HG02840 (cell line): Measurements from ENCODE around the gene PDE3B.
"Not testable (repeated sequence)": the region's sequence is repeated elsewhere in the genome, so short reads cannot be mapped to it uniquely, and the experiment has no call there.

ENCODE experiments used
- ATAC-seq: cut with Tn5 transposase; IDR thresholded peaks from one replicate; pipeline ENCODE4 v1.9.1; 2021; ENCODE audit warnings: mild to moderate bottlenecking, moderate library complexity, moderate number of reproducible peaks; ENCODE audit not compliant: unreplicated experiment, low FRiP score

PDE3B gene

DNA sequence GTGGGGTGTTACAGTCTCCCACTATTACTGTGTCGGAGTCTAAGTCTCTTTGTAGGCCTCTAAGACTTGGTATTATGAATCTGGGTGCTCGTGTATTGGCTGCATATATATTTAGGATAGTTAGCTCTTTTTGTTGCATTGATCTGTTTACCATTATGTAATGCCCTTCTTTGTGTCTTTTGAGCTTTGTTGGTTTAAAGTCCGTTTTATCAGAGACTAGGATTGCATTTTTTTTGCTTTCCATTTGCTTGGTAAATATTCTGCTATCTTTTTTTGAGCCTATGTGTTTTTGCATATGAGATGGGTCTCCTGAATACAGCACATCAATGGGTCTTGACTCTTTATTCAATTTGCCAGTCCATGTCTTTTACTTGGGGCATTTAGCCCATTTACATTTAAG lies 97.6 kb downstream of the PDE3B start:
- no peak for ATAC-seq

DNA sequence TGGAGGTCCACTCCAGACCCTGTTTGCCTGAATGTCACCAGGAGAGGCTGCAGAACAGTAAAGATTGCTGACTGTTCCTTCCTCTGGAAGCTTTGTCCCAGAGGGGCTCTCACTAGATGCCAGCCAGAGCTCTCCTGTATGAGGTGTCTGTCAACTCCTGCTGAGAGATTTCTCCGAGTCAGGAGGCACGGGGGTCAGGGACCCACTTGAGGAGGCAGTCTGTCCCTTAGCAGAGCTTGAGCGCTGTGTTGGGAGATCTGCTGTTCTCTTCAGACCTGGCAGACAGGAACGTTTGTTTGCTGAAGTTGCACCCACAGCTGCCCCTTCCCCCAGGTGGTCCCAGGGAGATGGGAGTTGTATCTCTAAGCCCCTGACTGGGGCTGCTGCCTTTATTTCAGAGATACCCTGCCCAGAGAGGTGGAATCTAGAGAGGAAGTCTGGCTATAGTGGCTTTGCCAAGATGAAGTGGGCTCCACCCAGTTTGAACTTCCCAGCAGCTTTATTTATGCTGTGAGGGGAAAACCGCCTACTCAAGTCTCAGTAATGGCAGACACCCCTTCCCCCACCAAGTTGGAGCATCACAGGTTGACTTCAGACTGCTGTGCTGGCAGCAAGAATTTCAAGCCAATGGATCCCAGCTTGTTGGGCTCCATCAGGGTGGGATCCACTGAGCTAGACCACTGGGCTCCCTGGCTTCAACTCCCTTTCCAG lies 99.4 kb downstream of the PDE3B start:
- no peak for ATAC-seq

DNA sequence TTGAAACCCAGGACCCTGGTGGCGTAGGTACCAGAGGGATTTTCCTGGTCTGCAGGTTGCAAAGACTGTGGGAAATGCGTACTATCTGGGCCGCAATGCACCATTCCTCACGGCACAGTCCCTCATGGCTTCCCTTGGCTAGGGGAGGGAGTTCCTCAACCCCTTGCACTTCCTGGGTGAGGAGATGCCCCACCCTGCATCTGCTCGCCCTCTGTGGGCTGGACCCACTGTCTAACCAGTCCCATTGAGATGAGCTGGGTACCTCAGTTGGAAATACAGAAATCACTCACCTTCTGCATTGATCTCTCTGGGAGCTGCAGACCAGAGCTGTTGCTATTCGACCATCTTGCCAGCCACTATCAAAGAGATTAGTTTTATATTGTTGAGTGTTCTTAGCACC lies 100.1 kb downstream of the PDE3B start:
- not testable (repeated sequence) for ATAC-seq

DNA sequence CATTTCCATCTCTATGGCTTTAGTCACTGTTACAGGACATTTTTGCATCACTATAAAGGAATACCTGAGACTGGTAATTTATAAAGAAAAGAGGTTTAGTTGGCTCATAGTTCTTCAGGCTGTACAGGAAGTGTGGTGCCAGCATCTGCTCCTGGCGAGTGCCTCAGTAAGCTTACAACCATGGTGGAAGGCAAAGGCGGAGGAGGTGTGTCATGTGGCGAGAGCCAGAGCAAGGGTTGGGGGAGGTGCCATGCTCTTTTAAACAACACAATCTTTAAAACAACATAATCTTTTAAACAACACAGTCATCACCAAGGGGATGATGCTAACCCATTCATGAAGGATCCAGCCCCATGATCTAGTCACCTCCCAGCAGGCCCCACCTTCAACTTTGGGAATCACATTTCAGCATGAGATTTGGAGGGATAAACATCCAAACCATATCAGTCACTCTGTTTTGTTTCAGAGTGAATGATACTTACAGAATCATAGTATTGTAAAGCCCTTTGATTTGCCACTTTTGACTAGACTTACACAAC lies 103.3 kb downstream of the PDE3B start:
- no peak for ATAC-seq

DNA sequence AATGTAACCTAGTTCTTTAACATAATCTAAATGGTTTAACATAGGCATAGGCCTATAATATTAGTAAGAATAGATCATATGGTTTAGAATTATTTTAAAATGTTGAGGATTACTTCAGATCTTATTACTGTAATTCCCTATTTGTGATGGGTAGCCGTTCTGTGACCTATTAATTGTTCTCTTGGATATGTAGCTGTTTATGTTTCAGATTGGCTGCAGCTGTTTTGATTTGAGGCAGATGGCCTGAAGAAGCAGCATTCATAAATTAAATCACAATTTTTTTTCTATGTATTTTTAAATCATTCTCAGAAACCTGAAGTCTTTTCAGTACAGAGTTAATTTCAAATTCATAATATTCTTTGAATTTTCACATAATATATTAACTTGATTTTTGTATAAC lies 104.5 kb downstream of the PDE3B start:
- ATAC-seq, result no peak

DNA sequence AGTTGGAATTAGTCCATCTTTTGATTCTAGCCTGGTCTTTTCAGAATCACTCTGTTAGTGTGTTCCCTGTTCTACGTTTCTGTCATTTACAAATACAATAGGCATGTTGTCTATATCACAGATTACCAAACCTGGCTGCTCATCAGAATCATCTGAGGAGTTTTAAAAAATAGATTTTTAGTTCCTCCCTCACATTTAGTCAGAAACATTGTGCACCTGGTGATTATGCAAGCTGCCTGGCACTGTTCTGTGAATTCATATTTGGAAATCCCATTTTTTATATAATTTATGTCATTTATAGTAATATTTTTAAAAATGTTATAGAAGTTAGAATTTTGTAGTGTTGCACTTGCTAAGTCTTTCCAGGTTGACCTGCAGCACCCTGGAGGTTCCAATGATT lies 107.3 kb downstream of the PDE3B start:
- no peak for ATAC-seq

DNA sequence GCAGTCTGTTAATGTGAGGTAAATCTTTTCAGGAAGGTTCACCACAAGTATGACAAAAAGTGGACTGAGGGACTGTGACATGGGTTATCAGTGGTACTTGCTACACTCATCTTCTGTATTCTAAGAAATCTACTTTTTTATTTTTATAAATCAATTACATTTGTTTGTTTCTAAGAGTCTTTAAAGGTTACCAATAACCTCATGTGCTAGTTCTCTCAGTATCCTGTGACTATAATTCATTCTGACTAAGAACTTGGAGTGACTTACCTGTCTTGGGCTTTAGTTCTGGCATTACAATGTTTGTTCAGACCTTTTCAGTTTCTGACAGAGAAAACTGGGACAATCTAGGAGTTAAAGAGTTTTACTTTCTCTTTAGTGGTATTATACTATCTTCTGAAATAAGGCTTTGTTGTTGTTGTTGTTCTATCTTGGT lies 108.4 kb downstream of the PDE3B start:
- ATAC-seq, result no peak

DNA sequence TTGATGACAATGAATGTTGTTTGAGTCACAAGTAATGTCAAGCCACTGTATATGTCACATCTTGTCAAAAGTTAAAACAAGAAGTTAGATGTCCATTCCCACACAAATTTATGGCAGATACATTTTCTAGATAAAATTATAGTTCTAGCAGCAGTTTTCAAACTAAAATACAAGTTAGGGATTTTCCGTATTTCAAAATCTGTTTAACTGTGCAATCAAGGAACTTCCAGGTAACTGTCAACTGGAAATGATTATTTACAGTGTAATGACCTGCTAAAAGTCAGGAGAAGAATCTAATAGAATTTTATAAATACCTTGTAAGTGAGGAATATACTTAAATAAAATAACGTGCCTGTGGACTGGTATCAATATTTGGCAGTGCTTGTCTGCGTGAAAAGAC lies 111.5 kb downstream of the PDE3B start:
- no peak for ATAC-seq

DNA sequence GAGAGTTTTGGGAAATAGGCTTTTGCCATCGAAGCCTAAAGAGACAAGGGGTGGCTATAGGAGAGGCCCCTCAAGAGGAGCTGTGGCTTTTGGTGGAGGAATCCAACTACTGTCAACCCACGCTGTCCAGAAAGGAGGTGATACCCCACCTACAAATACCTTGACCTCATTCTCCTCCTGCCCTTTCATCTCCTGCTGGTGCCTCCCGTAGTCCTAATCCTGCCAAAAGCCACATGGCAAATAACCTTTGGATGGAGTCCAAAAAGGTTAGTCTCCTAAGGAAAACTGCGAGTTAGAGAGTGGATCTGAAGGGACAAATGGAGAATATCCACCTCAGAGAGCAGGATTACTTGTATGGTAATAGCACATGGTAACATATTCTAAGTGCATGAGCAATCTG lies 112.7 kb downstream of the PDE3B start:
- no peak for ATAC-seq

DNA sequence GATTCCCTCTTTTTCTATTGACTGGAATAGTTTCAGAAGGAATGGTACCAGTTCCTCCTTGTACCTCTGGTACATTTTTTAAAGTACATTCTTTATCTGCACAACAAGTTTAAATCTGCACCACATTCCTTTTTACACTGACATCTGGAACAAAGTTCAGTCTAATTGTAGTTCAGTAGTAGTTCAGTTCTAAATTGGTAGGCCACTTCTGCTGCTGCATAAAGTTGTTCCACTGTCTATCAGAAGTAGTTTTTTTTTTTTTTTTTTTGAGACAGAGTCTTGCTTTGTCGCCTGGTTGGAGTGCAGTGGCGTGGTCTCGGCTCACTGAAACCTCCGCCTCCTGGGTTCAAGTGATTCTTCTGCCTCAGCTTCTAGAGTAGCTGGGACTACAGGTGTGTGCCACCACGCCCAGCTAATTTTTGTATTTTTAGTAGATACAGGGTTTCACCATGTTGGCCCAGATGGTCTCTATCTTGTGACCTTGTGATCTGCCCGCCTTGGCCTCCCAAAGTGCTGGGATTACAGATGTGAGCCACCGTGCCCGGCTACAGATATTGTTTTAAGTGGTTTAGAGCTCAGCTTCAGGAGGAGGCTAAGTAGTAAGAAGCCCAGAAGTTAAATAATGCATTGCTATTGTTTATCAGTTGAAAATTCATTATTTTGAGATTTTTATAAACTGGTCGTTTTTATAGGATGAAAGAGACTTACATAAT lies 115.9 kb downstream of the PDE3B start:
- ATAC-seq, result not testable (repeated sequence)

DNA sequence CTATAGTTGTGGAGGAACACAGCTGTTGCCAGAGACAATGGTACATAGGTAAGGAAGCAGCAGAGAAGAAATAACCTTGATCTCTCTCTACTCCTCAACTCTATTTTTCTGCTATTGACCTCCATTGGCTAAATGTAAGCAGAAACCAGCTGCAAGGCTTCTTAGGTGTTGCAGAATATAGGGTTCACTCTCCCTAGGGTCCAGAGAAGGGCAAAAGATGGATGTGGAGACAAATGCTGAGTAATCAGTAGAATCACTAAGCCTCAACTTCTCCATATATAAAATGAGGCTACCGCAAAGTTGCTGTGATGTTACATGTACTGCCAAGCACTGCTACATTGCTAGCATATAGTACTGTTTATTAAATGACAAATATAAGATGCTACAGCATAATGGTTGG lies 120.6 kb downstream of the PDE3B start:
- no peak for ATAC-seq

DNA sequence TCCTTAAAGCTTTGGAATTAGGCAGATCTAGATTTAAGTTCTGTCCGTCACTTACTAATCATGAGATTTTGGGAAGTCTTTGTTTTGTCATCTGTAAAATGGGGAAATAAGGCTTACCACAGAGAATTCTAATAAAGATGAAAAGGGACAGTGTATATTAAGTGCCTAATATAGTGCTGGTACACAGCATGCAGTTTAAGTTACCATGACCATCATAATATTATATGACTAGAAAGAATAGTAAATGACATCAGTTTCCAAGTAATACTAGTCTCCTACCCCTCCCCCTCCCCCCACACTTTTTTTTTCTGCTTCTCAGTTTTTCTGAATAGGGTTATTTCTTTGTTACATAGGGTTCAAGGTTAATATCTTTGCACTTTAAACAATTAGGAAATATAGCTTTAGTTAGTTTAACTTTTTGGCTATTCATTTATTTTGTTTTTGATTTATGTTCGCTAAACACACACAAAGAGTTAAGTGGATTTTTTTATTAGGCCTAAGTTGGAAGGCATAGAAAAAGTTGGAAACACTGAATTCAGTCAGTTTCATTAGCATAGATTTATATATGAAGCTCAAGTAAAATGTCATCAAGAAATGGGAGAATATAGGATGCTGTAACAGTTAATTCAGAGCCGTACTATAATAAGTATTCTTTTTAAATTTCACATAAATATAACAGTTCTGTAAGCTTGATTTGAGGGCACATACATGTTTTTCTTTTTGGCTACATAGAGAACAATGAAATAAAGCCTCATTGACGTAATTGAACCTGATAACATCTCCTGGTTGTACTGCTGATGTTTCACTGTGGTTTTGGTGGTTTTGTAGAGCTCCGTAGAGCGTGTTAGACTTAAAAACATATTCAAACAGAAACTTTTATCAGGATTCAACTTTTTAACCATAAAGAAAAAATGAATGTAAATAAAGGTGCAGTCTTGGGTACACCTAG lies 121.2 kb downstream of the PDE3B start:
- peak; percentile 85 for ATAC-seq

DNA sequence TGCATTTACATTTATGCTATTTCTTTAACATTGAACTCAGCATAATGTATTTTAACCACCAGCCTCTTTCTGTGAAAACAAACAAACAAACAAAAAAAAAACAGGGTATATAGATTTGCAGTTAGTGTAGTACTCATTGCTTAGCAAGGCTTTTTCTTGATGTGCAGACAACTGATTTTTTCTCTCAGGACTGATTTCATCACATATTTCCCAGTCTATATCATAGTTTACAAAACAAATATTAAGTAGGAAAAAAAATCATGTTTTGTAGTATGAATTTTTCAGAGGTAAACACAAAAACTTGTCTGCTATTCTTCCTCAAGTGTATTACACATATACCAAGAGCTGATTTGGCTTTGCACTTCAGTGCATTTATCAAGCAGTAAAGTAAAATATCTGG lies 123.0 kb downstream of the PDE3B start:
- no peak for ATAC-seq

DNA sequence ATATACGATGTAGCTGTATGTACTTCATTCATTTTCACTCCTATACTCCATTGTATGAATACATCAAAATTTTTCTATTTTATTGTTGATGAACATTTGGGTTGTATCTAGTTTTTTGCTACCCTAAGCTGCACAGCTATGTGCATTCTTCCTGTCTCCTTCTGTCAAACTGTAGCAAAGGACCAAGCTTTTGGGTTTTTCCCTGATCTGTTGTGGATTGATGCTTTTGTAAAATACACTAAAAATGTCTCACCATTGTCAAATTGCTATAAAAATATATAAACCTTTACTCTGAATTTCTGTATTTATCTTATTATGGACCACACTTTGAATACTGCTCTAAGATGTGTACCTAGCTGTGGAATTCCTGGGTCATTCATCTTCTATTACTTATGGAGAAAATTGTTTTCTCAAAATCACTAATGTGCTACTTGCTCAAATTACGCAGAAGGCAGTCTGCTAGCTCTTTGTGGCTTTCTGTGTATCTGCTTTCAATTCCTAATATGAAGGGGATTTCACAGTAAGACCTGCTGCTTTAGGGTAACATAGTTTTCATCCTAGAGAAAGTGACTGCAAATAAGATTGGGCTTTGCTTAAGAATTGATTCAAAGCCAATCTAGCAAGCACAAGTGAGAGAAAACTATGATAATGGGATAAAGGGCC lies 125.1 kb downstream of the PDE3B start:
- no peak for ATAC-seq

DNA sequence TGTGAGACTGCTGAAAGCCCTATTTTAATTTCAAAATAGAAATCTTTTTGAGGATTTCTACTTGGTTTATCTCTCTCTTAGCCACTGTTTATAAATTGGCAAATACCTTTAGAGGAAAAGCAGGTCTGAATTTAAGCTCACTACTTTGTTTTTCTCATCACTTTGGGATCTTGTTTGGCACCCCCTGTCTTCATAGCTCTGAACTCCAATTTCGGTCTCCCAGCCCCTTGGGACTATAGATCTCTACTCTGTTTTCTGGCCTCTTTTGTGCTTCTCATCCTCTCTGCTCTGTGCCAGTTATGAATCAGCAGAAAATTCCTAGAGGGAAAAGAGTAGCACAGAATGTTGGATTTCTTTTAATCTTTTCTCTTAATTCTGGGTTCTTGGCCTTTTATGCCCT lies 130.2 kb downstream of the PDE3B start:
- ATAC-seq, result no peak

DNA sequence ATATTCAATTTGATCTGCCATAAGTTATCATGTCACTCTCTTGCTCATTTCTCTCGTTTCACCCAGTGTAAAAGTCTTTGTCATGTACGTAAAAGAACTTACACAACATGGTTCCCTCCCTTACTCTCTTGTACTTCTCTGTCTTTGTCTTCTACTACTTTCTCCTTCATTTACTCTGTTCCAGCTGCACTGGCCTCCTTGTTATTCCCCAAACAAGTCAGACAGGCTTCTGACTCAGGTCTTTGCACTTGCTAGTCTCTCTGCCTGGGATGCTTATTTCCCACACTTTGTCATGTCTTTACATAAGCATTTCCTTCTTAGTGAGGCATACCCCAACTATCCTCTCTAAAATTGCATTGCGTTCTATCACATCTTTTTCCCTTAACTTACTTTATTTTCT lies 131.1 kb downstream of the PDE3B start:
- no peak for ATAC-seq

DNA sequence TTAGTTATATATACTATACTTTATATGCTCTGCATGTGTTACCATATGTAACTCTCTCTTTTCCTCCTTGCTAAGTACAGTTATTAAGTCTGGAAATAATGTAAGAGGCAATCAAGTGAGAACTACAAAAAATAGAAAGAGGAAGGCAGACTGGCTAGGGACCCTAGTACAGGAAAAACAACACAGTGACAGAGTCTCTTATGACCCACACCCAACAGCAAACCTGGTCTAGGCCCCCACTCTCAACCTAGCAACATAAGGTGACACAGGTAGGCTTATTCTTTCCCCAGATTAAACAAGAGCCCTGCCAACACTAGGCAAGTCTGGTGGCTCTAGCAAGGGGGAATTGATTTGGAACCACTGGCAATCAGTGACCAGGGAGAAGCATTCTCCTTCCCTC lies 132.3 kb downstream of the PDE3B start:
- ATAC-seq, result no peak

DNA sequence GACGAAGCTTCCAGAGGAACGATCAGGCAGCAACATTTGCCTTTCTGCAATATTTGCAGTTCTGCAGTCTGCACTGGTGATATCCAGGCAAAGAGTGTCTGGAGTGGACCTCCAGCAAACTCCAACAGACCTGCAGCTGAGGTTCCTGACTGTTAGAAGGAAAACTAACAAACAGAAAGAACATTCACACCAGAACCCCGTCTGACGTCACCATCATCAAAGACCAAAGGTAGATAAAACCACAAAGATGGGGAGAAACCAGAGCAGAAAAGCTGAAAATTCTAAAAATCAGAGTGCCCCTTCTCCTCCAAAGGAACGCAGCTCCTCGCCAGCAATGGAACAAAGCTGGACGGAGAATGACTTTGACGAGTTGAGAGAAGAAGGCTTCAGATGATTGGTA lies 134.9 kb downstream of the PDE3B start:
- ATAC-seq, result not testable (repeated sequence)

DNA sequence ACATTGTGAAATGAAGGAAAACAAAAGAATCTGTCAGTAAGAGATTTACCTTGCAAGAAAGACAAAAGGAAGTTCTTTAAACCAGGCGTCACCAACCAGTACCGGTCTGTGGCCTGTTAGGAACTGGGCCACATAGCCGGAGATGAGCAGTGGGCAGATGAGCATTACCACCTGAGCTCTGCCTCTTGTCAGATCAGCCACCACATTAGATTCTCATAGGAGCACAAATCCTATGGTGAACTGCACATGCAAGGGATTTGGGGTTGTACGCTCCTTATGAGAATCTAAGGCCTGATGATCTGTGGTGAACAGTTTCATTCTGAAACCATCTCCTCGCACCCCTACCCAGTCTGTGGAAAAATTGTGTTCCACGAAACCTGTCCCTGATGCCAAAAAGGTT lies 140.2 kb downstream of the PDE3B start:
- no peak for ATAC-seq

DNA sequence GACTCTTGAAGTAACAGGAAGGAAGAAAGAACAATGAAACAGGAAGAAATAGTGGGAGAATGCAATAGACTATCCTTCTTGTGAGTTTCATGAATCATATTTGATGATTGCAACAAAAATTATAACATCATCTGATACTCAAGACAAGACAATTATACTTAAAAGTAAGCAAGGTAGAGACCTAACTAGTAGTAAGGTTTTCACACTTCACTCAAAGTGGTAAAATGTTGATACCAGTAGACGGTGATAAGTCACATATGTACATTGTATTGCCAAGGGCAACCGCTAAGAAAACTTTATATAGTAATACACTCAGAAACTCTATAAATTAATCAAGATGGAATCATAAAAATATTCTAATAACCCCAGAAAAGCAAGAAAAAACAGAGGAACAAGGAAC lies 140.6 kb downstream of the PDE3B start:
- ATAC-seq, result no peak
